OCI-LY1 (cell line): Measurements from ENCODE around the gene IGF1R.

Source experiments
- H2AFZ ChIP-seq: fragments of 200-600 bp; sonication (generic), shearing (Covaris generic); 2 replicates; pipeline ENCODE4 v1.6.0; 2014; ENCODE audit warnings: antibody characterized with exemption, mild to moderate bottlenecking, low read length
- H3F3A ChIP-seq: fragments of 200-600 bp; sonication (generic), shearing (Covaris generic); 2 replicates; pipeline ENCODE4 v1.6.0; 2014; ENCODE audit warnings: mild to moderate bottlenecking, antibody characterized with exemption, low read length, moderate library complexity; ENCODE audit not compliant: insufficient read depth
- H3K27ac ChIP-seq: fragments of 200-600 bp; sonication (generic); 2 replicates; pipeline ENCODE4 v1.5.1; 2014; ENCODE audit warnings: low read length, mixed run types, mild to moderate bottlenecking, low read depth; ENCODE audit not compliant: poor library complexity, severe bottlenecking
- H3K27me3 ChIP-seq: fragments of 200-600 bp; sonication (generic); 2 replicates; pipeline ENCODE4 v1.6.0; 2014; ENCODE audit warnings: antibody characterized with exemption, mild to moderate bottlenecking, low read length, moderate library complexity; ENCODE audit not compliant: insufficient read depth
- H3K36me3 ChIP-seq: fragments of 200-600 bp; sonication (generic); 2 replicates; pipeline ENCODE4 v1.6.1; 2014; ENCODE audit warnings: mild to moderate bottlenecking, antibody characterized with exemption, low read length, moderate library complexity, mixed read lengths; ENCODE audit not compliant: insufficient read depth
- H3K4me1 ChIP-seq: fragments of 200-600 bp; sonication (generic); 2 replicates; pipeline ENCODE4 v1.5.1; 2014; ENCODE audit warnings: mild to moderate bottlenecking, low read length, moderate library complexity; ENCODE audit not compliant: insufficient read depth, severe bottlenecking
- H3K4me2 ChIP-seq: fragments of 200-600 bp; sonication (generic), shearing (Covaris generic); 2 replicates; pipeline ENCODE4 v1.6.1; 2014; ENCODE audit warnings: low read length
- H3K4me3 ChIP-seq: fragments of 200-600 bp; sonication (generic); 2 replicates; pipeline ENCODE4 v1.5.1; 2014; ENCODE audit warnings: low read length, low read depth, mild to moderate bottlenecking, mixed read lengths; ENCODE audit not compliant: poor library complexity, severe bottlenecking
- H3K79me2 ChIP-seq: fragments of 200-600 bp; shearing (Covaris generic); 2 replicates; pipeline ENCODE4 v1.6.1; 2016; ENCODE audit warnings: mixed run types, low read length, mixed read lengths; ENCODE audit not compliant: insufficient read depth
- H3K9ac ChIP-seq: fragments of 200-600 bp; sonication (generic), shearing (Covaris generic); 2 replicates; pipeline ENCODE4 v1.6.1; 2014; ENCODE audit warnings: mild to moderate bottlenecking, low read length, mixed read lengths
- H3K9me2 ChIP-seq: fragments of 200-600 bp; sonication (generic), shearing (Covaris generic); 2 replicates; pipeline ENCODE4 v1.6.1; 2014; ENCODE audit warnings: low read depth, mild to moderate bottlenecking, low read length, mixed read lengths
- H3K9me3 ChIP-seq: fragments of 200-600 bp; shearing (Covaris generic); 2 replicates; pipeline ENCODE4 v1.6.1; 2014; ENCODE audit warnings: low read length, mixed read lengths
- H4K20me1 ChIP-seq: fragments of 200-600 bp; sonication (generic), shearing (Covaris generic); 2 replicates; pipeline ENCODE4 v1.6.0; 2016; ENCODE audit warnings: mild to moderate bottlenecking, low read length; ENCODE audit not compliant: insufficient read depth
- CTCF ChIP-seq: fragments of 200-600 bp; sonication (generic), shearing (Covaris generic); IDR thresholded peaks from 2 replicates; pipeline ENCODE4 v1.5.1; 2017; ENCODE audit warnings: mild to moderate bottlenecking, antibody characterized with exemption, low read length, moderate library complexity, mixed read lengths
- EZH2 ChIP-seq: fragments of 200-600 bp; sonication (generic), shearing (Covaris generic); IDR thresholded peaks from 2 replicates; pipeline ENCODE4 v1.8.0; 2017; ENCODE audit warnings: borderline replicate concordance, mixed run types, mild to moderate bottlenecking, antibody characterized with exemption, low read length, moderate library complexity, mixed read lengths

IGF1R gene

DNA sequence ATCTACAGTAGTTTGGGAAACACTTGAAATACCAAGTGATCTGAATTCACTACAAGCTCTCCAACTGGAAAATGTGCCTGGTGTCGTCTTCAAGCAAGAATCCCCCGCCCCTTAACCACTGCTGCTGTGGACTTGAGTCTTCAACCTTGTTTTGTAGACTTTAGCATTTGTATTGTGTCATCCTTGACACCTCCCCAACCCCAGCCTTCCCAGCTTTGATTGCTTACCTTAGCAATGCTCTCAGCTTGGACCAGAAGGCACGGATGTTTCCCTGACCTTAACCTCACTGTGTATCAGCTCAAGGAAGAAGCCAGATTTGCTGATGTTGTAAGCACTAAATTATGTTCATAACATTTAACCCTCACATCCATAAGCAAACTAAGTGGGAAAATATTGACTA lies 146.4 kb downstream of the IGF1R start:
- no peaks in the 10 kb centered on the region for H3K4me1 ChIP-seq
- no peak overlapping the region for H3K9ac ChIP-seq
- TF ChIP-seq EZH2 (no peak), CTCF (no peak)
- H3K36me3 ChIP-seq = no peaks in the 10 kb centered on the region
- H3K9me3 ChIP-seq = no peaks in the 10 kb centered on the region
- H3K9me2 ChIP-seq = no peaks in the 10 kb centered on the region
- H3F3A ChIP-seq = no peaks in the 10 kb centered on the region
- no peak overlapping the region for H3K27ac ChIP-seq
- no peaks in the 10 kb centered on the region for H4K20me1 ChIP-seq
- H3K79me2 ChIP-seq = no peaks in the 10 kb centered on the region
- no peak overlapping the region for H3K4me3 ChIP-seq
- no peak overlapping the region for H2AFZ ChIP-seq
- H3K4me2 ChIP-seq = no peak overlapping the region
- peaks cover 9% of the 10 kb centered on the region; the same call in 1 of the 2 replicates for H3K27me3 ChIP-seq

DNA sequence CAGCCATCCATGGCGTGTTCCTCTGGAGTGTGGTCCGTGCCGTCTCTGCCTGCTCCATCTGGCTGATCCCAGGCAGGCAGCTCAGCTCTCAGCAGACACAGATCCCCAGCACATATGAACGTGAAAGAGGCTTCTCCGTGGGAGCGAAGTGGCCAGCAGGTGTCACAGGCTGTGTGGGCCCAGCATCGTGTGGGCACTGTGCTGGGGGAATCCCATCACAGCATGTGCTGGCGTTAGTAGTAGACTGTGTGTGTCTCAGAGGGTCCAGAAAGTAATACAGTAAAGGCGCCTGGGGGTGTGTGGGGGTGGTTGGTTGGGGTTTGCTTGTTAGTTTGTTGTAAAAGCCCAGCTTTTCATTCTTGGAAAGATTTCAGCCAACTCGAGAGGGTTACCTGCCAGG lies 147.6 kb downstream of the IGF1R start:
- Histone ChIP-seq H3K27ac (no peak overlapping the region), H3K4me3 (no peak overlapping the region), H3K9ac (no peak overlapping the region), H3K9me3 (no peaks in the 10 kb centered on the region), H3K79me2 (no peaks in the 10 kb centered on the region), H4K20me1 (no peaks in the 10 kb centered on the region), H2AFZ (no peak overlapping the region), H3K4me1 (no peaks in the 10 kb centered on the region), H3K36me3 (no peaks in the 10 kb centered on the region), H3K4me2 (no peak overlapping the region), H3K9me2 (no peaks in the 10 kb centered on the region), H3K27me3 (peaks cover 5% of the 10 kb centered on the region; the same call in 1 of the 2 replicates), H3F3A (no peaks in the 10 kb centered on the region)
- TF ChIP-seq EZH2 (no peak), CTCF (no peak)

DNA sequence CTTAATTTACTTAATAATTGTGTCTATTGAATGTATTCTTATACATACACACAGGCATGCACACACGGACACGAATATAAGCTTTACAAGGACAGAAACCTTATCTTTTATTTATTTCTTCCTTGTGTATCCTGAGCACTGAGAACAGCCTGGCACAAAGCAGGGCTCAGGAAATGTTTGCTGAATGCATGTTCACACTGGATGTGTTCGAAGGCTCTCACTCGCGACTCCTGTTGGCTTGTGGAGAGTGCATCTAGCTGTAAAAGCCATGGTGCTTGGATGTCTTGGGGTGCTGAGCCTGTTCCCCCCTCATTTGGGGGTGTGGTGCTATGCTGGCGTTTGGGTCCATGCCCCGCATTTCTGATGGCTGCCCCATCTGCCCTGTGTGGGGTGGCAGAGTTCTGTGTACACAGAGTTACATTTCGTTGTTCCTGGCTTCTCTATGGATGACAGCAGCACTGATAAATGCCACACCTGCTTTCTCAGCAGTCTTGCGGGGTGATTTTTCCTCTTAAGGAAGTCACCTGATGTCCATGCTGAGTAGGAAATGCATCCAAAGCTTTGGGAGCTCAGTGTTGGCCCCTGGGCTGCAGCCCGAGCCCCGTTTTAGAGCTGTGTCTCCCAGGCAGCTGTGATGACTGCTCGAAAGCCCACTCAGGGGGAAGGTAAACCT lies 148.5 kb downstream of the IGF1R start:
- H3K36me3 ChIP-seq = no peaks in the 10 kb centered on the region
- H3K9ac ChIP-seq = no peak overlapping the region
- no peaks in the 10 kb centered on the region for H3F3A ChIP-seq
- no peak overlapping the region for H3K4me2 ChIP-seq
- no peak overlapping the region for H3K27ac ChIP-seq
- H3K9me2 ChIP-seq = no peaks in the 10 kb centered on the region
- peaks cover 5% of the 10 kb centered on the region; the same call in 1 of the 2 replicates for H3K27me3 ChIP-seq
- no peak for TF ChIP-seq EZH2
- no peak for TF ChIP-seq CTCF
- H3K4me1 ChIP-seq = no peaks in the 10 kb centered on the region
- H3K79me2 ChIP-seq = no peaks in the 10 kb centered on the region
- H3K4me3 ChIP-seq = no peak overlapping the region
- H3K9me3 ChIP-seq = no peaks in the 10 kb centered on the region
- H2AFZ ChIP-seq = no peak overlapping the region
- no peaks in the 10 kb centered on the region for H4K20me1 ChIP-seq
